Ishikawa (cell line): ENCODE data around the gene SAYSD1.

Experiments used
- CEBPB ChIP-seq: IDR thresholded peaks from 2 replicates; pipeline ENCODE4 v1.6.1; 2012
- CREB1 ChIP-seq: IDR thresholded peaks from 2 replicates; pipeline ENCODE4 v1.6.1; 2012; ENCODE audit warnings: low read depth
- EGR1 ChIP-seq: IDR thresholded peaks from 2 replicates; pipeline ENCODE4 v1.6.1; 2012
- EP300 ChIP-seq: IDR thresholded peaks from 2 replicates; pipeline ENCODE4 v1.6.1; 2012; ENCODE audit warnings: borderline replicate concordance
- FOXM1 ChIP-seq: IDR thresholded peaks from 2 replicates; pipeline ENCODE4 v1.6.1; 2012; ENCODE audit warnings: low read depth, borderline replicate concordance
- NFIC ChIP-seq: IDR thresholded peaks from 2 replicates; pipeline ENCODE4 v1.6.1; 2012
- RAD21 ChIP-seq: IDR thresholded peaks from 2 replicates; pipeline ENCODE4 v1.6.1; 2012; ENCODE audit warnings: low read depth
- TAF1 ChIP-seq: IDR thresholded peaks from 2 replicates; pipeline ENCODE4 v1.6.1; 2012; ENCODE audit warnings: low read depth, mild to moderate bottlenecking
- TCF12 ChIP-seq: IDR thresholded peaks from 2 replicates; pipeline ENCODE4 v1.6.1; 2012; ENCODE audit warnings: low read depth
- TEAD4 ChIP-seq: IDR thresholded peaks from 2 replicates; pipeline ENCODE4 v1.6.1; 2012
- YY1 ChIP-seq: IDR thresholded peaks from 2 replicates; pipeline ENCODE4 v1.6.1; 2012; ENCODE audit warnings: low read depth
- ZBTB7A ChIP-seq: IDR thresholded peaks from 2 replicates; pipeline ENCODE4 v1.6.1; 2012; ENCODE audit warnings: low read depth
- TF ChIP-seq, protein P1 (sequence below): IDR thresholded peaks from 2 replicates; pipeline ENCODE4 v1.6.1; 2012; ENCODE audit warnings: low read depth, mild to moderate bottlenecking
- TF ChIP-seq, protein P2 (sequence below): IDR thresholded peaks from 2 replicates; pipeline ENCODE4 v1.6.1; 2012
- TF ChIP-seq, protein P3 (sequence below): IDR thresholded peaks from 2 replicates; pipeline ENCODE4 v1.6.1; 2012

Gene SAYSD1

DNA sequence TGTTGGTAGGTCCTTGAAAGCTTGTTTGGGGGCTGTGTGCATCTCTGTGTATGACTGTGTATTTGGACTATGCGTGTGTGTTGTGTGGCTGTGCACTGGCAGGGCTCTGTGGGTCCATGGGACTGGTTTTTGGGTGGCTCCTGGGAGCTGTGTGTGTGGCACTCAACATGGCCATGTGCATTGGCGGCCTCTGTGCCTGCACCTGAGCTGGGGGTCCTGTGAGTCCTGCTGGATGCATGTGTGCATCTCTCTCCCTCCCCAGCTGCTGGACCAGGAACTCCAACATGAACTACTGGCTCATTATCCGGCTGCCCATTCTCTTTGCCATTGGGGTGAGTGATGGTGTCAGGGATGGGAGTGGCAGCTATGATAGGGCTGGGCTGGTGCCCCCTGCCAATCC, 36.3 kb downstream of the SAYSD1 start:
- TF ChIP-seq TEAD4 (no peak), EP300 (no peak), CREB1 (no peak), FOXM1 (no peak), YY1 (no peak), EGR1 (no peak), NFIC (no peak), ZBTB7A (no peak), TAF1 (no peak), RAD21 (no peak), TCF12 (no peak), CEBPB (no peak)
- TF ChIP-seq, protein P1, sequence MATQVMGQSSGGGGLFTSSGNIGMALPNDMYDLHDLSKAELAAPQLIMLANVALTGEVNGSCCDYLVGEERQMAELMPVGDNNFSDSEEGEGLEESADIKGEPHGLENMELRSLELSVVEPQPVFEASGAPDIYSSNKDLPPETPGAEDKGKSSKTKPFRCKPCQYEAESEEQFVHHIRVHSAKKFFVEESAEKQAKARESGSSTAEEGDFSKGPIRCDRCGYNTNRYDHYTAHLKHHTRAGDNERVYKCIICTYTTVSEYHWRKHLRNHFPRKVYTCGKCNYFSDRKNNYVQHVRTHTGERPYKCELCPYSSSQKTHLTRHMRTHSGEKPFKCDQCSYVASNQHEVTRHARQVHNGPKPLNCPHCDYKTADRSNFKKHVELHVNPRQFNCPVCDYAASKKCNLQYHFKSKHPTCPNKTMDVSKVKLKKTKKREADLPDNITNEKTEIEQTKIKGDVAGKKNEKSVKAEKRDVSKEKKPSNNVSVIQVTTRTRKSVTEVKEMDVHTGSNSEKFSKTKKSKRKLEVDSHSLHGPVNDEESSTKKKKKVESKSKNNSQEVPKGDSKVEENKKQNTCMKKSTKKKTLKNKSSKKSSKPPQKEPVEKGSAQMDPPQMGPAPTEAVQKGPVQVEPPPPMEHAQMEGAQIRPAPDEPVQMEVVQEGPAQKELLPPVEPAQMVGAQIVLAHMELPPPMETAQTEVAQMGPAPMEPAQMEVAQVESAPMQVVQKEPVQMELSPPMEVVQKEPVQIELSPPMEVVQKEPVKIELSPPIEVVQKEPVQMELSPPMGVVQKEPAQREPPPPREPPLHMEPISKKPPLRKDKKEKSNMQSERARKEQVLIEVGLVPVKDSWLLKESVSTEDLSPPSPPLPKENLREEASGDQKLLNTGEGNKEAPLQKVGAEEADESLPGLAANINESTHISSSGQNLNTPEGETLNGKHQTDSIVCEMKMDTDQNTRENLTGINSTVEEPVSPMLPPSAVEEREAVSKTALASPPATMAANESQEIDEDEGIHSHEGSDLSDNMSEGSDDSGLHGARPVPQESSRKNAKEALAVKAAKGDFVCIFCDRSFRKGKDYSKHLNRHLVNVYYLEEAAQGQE: no peak
- TF ChIP-seq, protein P2, sequence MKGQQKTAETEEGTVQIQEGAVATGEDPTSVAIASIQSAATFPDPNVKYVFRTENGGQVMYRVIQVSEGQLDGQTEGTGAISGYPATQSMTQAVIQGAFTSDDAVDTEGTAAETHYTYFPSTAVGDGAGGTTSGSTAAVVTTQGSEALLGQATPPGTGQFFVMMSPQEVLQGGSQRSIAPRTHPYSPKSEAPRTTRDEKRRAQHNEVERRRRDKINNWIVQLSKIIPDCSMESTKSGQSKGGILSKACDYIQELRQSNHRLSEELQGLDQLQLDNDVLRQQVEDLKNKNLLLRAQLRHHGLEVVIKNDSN: no peak
- TF ChIP-seq, protein P3, sequence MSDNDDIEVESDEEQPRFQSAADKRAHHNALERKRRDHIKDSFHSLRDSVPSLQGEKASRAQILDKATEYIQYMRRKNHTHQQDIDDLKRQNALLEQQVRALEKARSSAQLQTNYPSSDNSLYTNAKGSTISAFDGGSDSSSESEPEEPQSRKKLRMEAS: no peak

DNA sequence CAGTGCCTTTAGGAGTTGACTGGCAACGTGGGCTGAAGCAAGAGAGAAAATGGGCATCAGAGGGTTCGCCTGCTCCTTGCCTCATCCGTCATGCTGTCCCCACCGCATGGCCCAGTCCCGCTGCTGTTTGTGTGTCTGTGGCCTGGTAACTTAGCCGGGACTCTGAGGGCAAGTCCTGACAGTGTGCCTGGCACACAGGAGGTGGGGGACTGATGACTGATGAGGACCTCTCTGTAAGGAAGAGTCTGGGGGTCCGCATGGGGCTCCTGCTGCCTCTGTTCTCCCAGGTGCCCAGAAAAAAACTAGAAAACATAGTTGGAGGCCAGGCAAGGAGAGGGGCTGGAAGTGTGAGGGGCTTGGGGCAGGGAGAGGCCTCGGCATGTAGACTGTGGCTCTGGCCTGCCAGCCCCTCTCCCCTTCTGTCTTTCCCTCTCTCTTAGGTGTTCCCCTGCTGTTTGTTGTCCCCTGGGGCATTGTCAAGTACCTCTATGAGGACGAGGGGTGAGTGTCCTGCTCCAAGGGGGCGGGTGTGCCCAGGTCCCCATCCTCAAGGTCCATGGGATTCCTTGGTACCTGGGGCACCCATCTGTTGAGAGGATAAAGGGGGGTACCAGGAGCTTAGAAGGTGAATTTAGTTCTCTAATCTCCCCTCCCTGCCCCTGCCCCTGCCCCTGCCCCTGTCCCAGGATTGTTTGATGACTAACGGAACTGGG, 36.9 kb downstream of the SAYSD1 start:
- no peak for TF ChIP-seq RAD21
- no peak for TF ChIP-seq TEAD4
- TF ChIP-seq, protein P3: no peak
- TF ChIP-seq ZBTB7A: no peak
- no peak for TF ChIP-seq NFIC
- TF ChIP-seq, protein P1: no peak
- TF ChIP-seq, protein P2: no peak

DNA sequence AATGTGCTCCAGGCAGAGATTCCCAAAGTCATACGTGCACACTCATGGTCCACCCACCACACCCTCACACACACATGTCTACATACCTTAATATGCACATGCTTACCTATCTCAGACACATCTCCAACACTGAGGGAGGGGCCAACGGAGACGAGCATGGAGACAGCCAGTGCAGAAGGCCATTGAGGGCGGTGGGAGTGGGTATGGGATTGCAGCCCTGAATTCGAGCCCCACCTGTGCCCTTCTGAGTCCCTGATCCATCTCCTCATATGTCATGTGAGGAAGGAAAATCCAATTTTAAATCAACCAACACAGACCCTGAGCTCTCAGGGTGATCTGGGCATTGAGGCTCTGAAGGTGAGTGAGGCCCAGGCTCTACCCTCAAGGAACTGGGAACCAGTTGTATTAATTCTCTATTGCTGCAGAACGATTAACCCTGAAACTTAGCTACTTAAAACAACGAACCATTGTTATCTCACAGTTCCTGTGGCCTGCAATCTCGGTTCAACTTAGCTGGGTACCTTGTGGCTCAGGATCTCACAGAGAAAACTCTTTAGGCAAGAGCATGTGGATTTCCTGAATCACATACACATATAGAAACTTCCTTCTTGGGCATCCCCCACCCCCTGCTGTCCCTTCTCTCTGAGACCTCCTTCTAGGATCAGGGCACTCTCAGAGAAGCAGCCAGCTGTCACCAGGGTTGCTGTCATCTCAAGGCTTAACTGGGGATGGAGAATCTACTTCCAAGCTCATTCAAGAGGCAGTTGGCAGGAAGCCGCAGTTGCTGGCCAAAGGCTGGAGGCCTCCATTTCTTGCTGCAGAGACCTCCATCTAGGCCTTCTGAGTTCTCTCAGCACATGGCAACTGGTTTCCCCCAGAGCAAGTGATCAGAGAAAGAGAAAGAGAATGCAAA, 38.1 kb downstream of the SAYSD1 start:
- TF ChIP-seq TAF1: no peak
- TF ChIP-seq, protein P1: no peak

DNA sequence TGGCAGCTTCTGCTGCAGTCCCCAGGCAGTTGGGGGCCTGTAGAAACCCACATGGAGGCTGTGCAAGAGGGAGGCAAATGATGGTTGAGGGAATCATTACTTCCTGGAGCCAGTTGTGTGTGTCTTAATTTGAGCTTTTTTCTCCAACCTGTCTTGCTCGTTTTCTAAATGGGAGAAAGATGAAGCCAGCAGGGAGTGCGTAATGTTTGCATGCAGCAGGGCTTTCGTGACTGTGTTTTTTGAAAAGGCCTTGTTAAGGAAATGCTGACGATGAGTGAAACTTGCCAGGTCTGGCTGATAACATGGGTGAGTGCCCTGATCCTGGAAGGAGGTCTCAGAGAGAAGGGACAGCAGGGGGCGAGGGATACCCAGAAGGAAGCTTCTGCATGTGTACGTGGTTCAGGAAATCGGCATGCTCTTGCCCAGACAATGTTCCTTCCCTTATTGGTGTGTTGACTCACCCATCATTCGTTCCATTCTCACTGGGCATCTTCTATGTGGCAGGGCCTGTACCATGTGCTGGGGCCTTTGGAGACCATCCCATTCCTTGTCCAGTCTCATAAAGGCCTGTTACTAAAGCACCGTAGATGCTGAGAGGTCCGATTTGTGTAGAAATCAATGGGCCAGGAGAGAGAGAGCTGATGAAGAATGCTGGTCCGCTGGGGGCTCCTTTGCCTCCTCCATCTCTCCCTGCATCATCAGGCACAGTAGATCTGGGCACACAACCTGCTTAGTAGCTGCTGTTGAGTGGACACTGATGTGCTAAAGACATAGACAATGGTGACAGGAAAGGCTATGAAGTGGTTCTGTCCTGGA, 39.0 kb downstream of the SAYSD1 start:
- no peak for TF ChIP-seq ZBTB7A
- no peak for TF ChIP-seq NFIC
- no peak for TF ChIP-seq TAF1
- no peak for TF ChIP-seq CEBPB
- no peak for TF ChIP-seq CREB1
- TF ChIP-seq TCF12: no peak
- no peak for TF ChIP-seq RAD21
- no peak for TF ChIP-seq EGR1
- TF ChIP-seq YY1: no peak
- TF ChIP-seq, protein P3: no peak
- TF ChIP-seq, protein P1: no peak
- TF ChIP-seq TEAD4: no peak
